ENCODE results near the gene LIG1. TPM values are rescaled to one million over a fixed set of nuclear protein-coding genes. Genes with fewer than 3 reads are reported as not detected.

The LIG1 gene
- total RNA-seq, 4 donors from 2014 or later, result 6.1 to 21.9 (median 6.7) TPM

GRCh38 chr19:48123907-48124651, 46.1 kb downstream of the LIG1 start:
- Histone ChIP-seq H3K27me3 (no peaks in the 10 kb centered on the region), H3K27ac (peak overlapping the region in 1 of 4 donors; percentile 60), H3K4me3 (no peak overlapping the region), H3K9me3 (peaks cover 0 to 4% (median 0%) of the 10 kb centered on the region in 4 donors), H3K36me3 (peaks cover 0 to 74% (median 9%) of the 10 kb centered on the region in 3 donors), H3K4me1 (no peaks in the 10 kb centered on the region)
- WGBS, 2 donors, result 54 to 59% methylated on average over 12 of the region's 12 CpGs
- no peak for TF ChIP-seq EP300 (IDR thresholded peaks at IDR 0.05)
- no peak for TF ChIP-seq POLR2A (IDR thresholded peaks at IDR 0.05)
- no peak for TF ChIP-seq CTCF (IDR thresholded peaks at IDR 0.05)
- DNase-seq (ENCODE audit: low spot score in 2 of 2), result no peak

DNA sequence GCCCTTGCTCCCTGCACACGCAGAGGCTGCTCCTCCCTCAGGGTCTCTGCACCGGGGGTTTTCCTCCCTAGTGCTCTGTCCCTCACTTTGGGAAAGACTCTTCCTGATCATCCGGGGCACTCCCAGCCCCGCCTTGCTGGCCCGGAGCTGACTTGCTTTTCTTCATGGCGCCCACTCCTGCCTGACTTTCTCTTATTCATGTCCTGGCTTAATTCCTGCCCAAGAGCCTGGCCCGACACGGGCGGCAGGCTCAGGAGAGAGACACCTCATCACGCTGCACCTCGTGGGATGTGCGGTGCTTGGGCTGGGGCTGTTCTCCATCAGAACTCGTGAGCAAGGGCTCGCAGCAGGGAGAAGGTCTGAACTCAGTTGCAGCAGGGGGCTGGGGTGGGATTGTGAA, 47.7 kb downstream of the LIG1 start:
- Histone ChIP-seq H3K9me3 (peaks cover 0 to under 1% (median 0%) of the 10 kb centered on the region in 4 donors), H3K4me3 (no peak overlapping the region), H3K27me3 (no peaks in the 10 kb centered on the region), H3K36me3 (peaks cover 0 to 74% (median 5%) of the 10 kb centered on the region in 3 donors), H3K27ac (peak overlapping the region in 1 of 4 donors; percentile 60), H3K4me1 (no peaks in the 10 kb centered on the region)
- WGBS, 2 donors, result 79 to 86% methylated on average over 14 of the region's 14 CpGs
- no peak for DNase-seq (ENCODE audit: low spot score in 2 of 2)
- TF ChIP-seq EP300 (IDR thresholded peaks at IDR 0.05) (no peak), POLR2A (IDR thresholded peaks at IDR 0.05) (no peak), CTCF (IDR thresholded peaks at IDR 0.05) (no peak)

GRCh38 chr19:48121909-48122371, 48.2 kb downstream of the LIG1 start:
- DNase-seq (ENCODE audit: low spot score in 2 of 2), result no peak
- WGBS, 2 donors, result 71% methylated on average over 10 of the region's 10 CpGs

GRCh38 chr19:48121066-48121465, 49.1 kb downstream of the LIG1 start:
- Histone ChIP-seq H3K27ac (no peak overlapping the region), H3K9me3 (no peaks in the 10 kb centered on the region), H3K36me3 (peaks cover 0 to 81% (median 0%) of the 10 kb centered on the region in 3 donors), H3K4me3 (no peak overlapping the region), H3K27me3 (no peaks in the 10 kb centered on the region), H3K4me1 (no peaks in the 10 kb centered on the region)
- TF ChIP-seq EP300 (IDR thresholded peaks at IDR 0.05) (no peak), CTCF (IDR thresholded peaks at IDR 0.05) (no peak), POLR2A (IDR thresholded peaks at IDR 0.05) (no peak)
- DNase-seq (ENCODE audit: low spot score in 2 of 2), result no peak
- WGBS, 2 donors, result 88 to 93% methylated on average over 13 to 14 of the region's 14 CpGs

More at GRCh38 chr19:48121909-48122371, 48.2 kb downstream of the LIG1 start:
- no peaks in the 10 kb centered on the region for H3K27me3 ChIP-seq
- H3K4me1 ChIP-seq, result no peaks in the 10 kb centered on the region
- H3K27ac ChIP-seq, result no peak overlapping the region
- no peak overlapping the region for H3K4me3 ChIP-seq
- peaks cover 0 to 74% (median 0%) of the 10 kb centered on the region in 3 donors for H3K36me3 ChIP-seq
- TF ChIP-seq CTCF (IDR thresholded peaks at IDR 0.05), result no peak
- TF ChIP-seq POLR2A (IDR thresholded peaks at IDR 0.05), result no peak
- TF ChIP-seq EP300 (IDR thresholded peaks at IDR 0.05), result no peak
- no peaks in the 10 kb centered on the region for H3K9me3 ChIP-seq

DNA sequence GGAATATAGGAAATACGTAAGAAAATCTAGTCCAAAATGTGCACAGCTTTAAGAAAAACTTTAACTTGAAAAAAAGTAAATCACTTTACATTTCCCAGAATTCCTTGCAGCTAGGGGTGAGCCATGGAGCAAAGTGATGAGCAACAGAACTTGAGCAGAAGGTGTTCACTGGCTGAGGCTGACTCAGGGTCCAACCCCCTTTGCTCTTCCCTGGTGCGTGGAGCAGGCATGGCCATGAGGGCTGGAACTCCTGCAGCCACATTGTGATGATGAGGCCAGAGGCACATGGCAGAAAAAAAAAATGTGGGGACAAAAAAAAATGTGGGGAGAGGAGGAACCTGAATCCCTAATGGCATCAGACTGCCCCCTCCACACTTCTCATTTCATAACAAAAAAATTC, 49.6 kb downstream of the LIG1 start:
- H3K36me3 ChIP-seq, result peaks cover 0 to 84% (median 0%) of the 10 kb centered on the region in 3 donors
- H3K4me1 ChIP-seq, result no peaks in the 10 kb centered on the region
- no peak for TF ChIP-seq EP300 (IDR thresholded peaks at IDR 0.05)
- no peak for TF ChIP-seq POLR2A (IDR thresholded peaks at IDR 0.05)
- no peak for TF ChIP-seq CTCF (IDR thresholded peaks at IDR 0.05)
- H3K27me3 ChIP-seq, result no peaks in the 10 kb centered on the region
- no peaks in the 10 kb centered on the region for H3K9me3 ChIP-seq
- 96 to 100% methylated on average over 2 of the region's 2 CpGs for WGBS, 2 donors
- no peak overlapping the region for H3K4me3 ChIP-seq
- no peak overlapping the region for H3K27ac ChIP-seq
- no peak for DNase-seq (ENCODE audit: low spot score in 2 of 2)
